HG03066 (cell line): ENCODE measurements around the gene BOD1L2.

Source experiments
- ATAC-seq: cut with Tn5 transposase; IDR thresholded peaks from one replicate; pipeline ENCODE4 v1.9.1; 2021; ENCODE audit warnings: low read depth; ENCODE audit not compliant: unreplicated experiment

BOD1L2 gene

DNA sequence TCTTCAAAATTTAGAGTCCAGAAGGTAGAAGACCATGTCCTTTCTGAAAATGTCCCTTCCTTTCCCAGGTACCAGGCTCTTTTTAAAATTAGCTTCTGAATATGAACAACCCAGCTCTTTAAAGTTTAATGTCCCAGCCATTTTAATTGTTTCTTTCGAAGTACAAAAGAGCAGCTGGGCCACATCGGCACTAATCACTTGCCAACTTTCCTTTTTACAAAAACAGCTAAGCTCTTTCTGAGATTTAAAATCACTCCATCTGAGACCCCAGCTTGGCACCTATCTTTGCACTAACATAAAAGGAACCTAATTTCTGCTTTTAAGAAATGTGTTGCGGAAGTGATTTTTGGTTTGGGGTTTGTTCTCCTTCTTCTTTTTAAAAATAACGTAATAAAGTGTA lies 2.6 kb downstream of the BOD1L2 start:
- no peak for ATAC-seq

DNA sequence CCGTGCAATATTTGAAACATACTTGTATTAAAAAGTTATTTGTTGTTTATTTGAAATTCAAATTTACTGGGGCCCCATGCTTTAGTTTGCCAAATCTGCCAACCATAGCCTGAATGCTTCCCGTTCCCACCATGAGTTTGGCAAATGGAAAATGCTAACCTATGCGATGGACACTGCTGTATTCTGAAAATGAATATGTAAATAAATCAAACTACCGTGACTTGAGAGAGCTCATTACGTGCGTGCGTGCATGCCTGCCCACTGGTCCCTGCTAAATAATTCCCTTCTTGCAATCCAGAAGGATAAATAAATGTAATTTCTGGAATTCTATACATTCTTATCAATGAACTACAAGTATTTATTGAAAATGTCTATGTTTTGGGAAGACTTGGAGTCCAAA lies 3.2 kb downstream of the BOD1L2 start:
- no peak for ATAC-seq

DNA sequence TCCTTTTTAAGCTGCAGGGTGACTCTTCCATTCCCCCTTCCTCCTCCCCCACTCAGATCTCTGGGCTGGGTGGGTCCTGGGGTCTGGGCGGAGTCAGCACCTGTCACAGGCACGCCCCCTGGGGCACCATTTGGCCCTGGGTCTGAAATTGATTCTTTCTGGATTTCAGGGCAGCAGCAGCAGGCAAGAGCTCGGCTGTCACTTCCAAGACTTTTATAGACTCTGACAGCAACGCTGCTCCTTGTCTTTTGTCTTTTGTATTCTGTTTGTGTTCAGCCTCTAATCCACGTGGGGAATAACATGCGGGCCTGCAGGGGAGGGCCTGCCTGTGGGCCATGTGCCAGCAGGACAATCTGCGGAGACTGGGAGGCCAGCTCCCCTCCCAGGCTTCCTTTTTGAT lies 3.9 kb downstream of the BOD1L2 start:
- ATAC-seq = no peak

DNA sequence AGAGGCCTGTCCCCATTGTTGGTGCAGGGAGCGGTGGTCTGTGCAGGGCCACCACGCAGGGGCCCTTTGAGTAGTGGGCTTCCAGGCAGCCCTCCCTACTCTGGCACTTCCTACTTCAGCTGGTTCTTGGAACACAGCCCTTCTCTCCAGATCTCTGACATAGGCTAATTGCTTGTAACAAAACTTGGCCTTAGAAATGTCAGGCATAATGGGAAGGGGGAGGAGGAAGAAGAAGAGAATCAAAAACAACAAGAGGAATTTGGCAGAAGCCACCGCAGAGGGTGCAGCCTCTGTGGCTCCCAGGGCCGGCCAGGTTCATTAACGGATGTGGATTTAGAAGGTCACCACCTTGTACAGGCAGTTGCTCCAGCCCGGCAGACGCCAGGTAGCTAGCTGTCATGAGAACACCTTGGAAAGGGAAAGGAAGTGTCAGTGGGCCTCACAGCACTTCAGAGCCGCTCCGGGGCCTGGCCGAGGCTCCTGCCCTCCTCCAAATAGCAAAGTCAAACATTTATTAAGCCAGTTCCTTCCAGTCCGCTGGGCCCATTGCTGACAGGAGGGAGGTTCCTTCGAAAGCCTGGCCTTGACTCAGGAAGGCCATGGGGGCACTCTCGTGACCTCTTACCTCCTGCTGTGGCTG lies 7.4 kb downstream of the BOD1L2 start:
- ATAC-seq = no peak

DNA sequence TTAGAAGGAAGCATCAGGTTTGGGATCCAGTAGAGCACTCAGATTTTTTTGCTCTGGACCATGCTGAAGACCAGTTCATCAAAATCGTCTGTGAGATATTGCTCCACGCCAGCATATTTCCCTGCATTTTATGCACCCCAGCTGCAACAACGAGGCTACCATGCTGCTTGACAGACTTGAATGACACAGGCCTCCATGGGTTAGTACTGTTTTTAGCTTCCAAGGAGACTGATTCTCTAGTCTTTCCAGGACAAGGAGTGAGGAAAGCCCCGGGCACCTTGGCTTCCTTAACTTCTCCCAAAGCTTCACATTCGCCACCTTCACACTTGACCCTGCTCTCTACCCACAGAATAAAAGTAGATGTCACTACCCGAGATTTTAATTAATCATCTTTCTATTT lies 17.5 kb downstream of the BOD1L2 start:
- no peak for ATAC-seq

DNA sequence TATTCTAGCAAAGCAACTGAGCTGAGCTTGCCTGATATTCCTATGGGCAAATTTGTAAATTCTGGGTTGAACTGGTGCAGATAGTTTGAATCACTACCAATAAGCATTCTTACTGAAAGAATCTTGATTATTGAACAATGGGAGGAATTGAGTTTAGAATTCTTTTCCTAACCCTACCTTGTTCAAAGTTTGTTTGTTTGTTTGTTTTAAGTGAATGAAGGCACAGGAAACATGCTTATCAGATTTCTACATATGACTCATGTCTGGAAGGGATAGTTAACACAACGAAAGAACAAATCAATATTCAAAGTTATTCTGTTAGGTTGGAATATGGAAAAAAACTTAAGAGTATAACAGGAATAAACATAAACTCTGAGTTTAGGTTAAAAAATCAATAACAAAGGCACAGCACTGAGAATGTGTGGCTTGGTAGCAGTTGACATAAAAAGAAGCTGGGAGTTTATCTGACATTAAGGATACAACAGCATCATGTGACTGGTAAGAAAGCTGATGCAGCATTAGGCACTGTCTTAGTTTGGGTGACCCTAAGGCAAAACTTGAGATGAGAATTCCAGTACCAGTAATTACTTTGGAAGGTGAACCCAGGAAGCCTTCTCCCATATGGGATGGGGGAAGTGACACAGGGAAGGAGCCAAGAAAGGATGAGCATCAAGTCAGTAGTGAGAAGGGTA lies 20.9 kb downstream of the BOD1L2 start:
- no peak for ATAC-seq

DNA sequence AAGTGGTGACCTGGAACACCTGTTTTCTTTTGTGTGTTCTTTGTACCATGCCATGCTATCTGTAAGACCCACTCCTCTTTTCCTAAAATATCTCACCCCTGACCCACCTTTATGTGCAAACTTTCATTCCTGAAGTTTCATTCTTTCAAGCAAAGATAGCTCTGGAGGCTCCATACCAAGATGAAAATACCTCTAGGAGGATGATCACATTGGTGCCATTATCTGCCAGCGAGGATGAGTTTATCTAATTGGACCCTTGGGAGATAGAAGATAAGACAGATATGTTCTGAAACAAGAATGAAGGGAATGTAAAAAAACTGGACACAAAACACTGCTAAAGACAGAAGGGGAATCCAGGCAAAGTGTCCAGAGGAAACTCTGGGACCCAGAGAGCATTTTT lies 24.1 kb downstream of the BOD1L2 start:
- no peak for ATAC-seq

DNA sequence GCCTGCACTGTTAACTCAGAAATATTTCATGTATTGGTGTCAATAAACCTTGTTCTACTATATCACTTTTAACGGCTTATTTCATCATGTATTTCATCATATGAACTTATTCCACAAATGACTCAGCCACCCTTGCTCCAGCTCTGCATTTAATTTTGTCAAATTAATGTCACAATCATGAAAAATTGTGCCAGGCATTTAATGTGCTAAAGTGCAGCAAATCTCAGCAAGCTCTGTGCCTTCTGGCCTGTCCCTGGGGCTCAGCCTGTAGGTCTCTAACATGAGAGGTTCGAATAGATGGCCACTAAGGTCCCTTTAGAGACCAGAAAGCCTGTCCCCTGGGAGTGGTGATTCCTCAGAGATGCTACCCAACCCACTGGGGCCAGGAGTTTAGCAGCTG lies 28.6 kb downstream of the BOD1L2 start:
- ATAC-seq = no peak

- ATAC-seq = no peak
Observed at GRCh38 chr18:57185434-57185833, 38.5 kb downstream of the BOD1L2 start.

DNA sequence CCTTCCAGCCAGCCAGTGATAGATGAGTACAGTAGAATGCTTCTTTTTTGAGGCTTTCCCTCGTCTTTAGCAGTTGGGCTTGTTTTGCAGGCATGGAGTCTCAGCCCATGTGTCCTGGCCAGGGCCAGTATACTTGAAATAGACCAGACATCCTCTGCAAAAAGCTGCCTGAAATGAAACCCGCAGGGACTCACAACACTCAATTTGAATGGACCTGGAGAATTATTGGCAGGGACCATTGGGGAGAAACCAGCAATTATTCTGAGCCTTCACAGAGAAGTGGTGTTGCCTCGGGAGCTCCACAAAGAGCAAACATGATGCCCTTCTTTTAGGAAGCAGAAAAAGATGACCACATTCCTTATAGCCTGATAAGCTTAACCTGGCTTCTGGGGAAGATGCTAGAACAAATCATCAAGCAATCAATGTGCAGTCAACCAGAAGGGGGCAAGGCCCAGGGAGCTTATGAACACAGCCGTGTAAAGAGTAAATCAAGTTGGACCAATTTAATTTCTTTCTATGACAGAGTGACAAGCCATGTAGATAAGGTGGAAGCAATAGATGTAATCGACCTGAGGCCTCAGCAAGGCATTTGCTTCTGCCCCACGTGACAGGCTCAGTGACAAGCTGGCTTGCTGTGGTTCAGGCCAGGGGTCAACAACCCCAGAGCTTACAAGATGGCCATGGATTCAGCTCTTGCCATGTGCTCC lies 42.1 kb downstream of the BOD1L2 start:
- ATAC-seq = no peak

- ATAC-seq = no peak
Observed at GRCh38 chr18:57190026-57190425, 43.1 kb downstream of the BOD1L2 start.

DNA sequence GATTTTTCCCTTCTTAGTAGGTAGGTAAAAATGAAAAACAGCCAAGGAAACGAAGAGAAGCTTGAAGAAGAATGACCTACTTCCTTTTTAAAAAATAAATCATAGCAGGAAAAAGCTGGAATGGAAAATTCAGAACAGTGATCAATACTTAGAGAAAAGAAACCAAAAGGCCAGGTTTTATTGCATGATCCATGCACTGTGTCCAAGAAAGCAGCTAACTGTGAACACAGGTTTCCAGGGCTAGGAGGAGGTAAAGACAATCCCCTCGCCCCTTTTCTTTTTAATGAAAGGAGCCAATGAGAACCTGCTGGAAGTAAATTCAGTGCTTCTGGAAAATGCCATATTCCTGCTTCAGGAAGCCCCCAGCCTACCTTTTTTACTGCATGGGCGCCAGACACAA lies 47.2 kb downstream of the BOD1L2 start:
- no peak for ATAC-seq

DNA sequence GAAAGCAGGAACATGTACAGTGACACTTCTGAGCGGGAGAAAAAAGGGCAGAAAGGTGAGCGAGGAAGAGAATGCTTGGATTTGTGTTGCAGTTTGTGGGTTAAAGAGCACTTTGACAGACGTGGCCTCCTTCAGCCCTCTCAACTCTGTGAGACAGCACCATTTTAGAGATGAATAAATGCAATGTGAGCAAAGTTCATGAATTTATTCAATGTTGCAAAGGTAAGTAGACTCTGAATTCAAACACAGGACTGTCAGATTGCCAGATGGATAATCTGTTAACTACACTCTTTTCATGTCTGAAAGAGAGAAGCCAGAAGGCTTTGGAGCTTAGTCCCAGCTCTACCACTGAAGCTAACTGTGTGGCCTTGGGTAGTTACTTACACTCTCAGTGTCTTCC lies 47.7 kb downstream of the BOD1L2 start:
- ATAC-seq = no peak

DNA sequence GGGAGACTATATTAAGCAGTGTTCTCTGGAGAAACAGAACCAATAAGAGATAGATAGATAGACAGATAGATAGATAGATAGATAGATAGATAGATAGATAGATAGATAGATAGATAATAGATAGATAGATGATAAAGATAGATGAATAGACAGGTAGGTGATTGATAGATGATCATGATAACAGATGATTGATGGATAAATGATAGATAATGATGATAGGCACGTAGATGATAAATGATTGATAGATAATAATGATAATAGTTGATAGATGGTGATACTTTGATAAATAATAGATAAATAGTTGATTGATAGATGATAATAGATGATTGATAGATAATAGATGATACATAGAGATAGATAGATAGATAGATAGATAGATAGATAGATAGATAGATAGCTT lies 48.5 kb downstream of the BOD1L2 start:
- ATAC-seq = no peak

DNA sequence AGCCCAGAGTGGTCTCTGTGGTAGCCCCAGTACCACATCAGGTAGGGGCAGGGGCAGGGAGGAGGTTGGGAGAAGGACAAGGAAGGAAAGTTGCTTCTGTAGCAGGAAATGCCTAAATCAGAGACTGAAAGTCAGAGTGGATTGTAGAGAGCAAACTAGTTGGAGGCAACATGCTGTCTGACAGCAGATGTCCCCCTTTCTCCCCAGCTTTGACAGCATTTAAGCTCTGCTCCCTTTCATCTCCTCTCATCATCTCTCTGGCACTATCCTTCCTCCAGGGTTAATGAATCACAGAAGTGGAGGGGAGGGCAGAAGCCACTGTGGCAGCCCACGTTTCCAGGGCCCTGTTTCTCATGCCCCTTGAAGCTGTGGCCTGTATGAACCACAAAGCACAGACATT lies 50.4 kb downstream of the BOD1L2 start:
- ATAC-seq = no peak

- no peak for ATAC-seq
Observed at GRCh38 chr18:57198073-57198472, 51.2 kb downstream of the BOD1L2 start.
